Breast epithelium (tissue), 3 donors: ENCODE data around the gene KIF1A.

ENCODE experiments used
- POLR2AphosphoS5 ChIP-seq, 3 donors: sonication (generic); formaldehyde crosslinking; IDR thresholded peaks; one replicate each; pipeline ENCODE4 v1.6.1; 2017; ENCODE audit warnings: antibody characterized with exemption in 3 of 3
- TF ChIP-seq, protein P1 (sequence below), 3 donors: fragments of 450-650 bp; IDR thresholded peaks; one replicate each; pipeline ENCODE4 v1.5.1; 2016 to 2017; ENCODE audit warnings: antibody characterized with exemption in 3 of 3, mild to moderate bottlenecking in 3 of 3, moderate library complexity in 3 of 3

DNA sequence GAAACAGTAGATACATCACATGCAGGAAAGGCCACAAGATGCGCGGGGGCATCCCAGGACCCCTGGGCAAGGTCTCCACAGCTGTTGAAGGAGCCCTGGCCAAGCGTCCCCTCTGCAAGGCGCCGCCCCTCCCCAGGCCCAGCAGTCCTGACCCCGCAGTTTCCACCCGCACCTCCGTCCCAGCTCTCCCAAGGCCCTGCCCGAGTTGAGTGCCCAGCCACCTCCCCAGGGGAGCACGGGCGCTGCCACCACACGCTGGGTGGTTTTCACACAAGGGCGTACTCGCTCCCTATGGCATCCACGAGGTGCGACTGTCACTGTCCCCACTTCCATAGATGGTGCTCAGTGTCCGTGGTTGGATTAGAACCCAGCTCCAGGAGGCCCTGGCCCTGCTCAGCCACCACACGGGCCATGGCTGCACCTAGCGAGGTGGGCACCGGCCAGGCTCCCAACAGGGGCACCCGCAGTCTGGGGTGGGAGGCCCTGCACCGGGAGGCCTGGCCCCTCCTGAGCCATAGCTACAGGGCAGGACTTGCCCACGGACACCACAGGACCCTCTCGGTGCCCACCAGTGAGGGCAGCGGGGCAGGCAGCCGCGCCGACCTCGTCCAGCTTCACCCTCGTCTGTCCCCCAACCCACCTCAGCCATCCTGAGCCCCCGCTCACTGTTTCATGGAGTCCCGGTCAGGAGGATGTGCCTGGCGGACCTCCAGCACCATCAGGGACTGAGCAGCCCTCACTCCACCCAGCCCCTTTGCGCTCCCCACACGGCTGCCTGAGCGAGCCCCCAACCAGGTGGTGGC is 36.0 kb downstream of the KIF1A start:
- TF ChIP-seq, protein P1, sequence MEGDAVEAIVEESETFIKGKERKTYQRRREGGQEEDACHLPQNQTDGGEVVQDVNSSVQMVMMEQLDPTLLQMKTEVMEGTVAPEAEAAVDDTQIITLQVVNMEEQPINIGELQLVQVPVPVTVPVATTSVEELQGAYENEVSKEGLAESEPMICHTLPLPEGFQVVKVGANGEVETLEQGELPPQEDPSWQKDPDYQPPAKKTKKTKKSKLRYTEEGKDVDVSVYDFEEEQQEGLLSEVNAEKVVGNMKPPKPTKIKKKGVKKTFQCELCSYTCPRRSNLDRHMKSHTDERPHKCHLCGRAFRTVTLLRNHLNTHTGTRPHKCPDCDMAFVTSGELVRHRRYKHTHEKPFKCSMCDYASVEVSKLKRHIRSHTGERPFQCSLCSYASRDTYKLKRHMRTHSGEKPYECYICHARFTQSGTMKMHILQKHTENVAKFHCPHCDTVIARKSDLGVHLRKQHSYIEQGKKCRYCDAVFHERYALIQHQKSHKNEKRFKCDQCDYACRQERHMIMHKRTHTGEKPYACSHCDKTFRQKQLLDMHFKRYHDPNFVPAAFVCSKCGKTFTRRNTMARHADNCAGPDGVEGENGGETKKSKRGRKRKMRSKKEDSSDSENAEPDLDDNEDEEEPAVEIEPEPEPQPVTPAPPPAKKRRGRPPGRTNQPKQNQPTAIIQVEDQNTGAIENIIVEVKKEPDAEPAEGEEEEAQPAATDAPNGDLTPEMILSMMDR (IDR thresholded peaks at IDR 0.05), result no peak
- no peak for TF ChIP-seq POLR2AphosphoS5 (IDR thresholded peaks at IDR 0.05)
